ENCODE results near the gene CRYM. TPM values are rescaled to one million over a fixed set of nuclear protein-coding genes. Genes with fewer than 3 reads are reported as not detected.
"Not testable (repeated sequence)": the region's sequence is repeated elsewhere in the genome, so short reads cannot be mapped to it uniquely, and the experiment has no call there.

The CRYM gene
- total RNA-seq, 2 experiments from 2014 or later: not detected

- no peak for TF ChIP-seq CTCF (IDR thresholded peaks at IDR 0.05)
- ChIA-PET CTCF (interaction anchor here (0.6 kb wide), 1 partner anchor 1162 kb away, joined by 3 read pairs; no protein-coding TSS in a partner anchor), POLR2A (no interaction called here)
- H3K4me3 Mint-ChIP-seq: no peak overlapping the region
- H3K9me3 Mint-ChIP-seq: no peaks in the 10 kb centered on the region
- no peak for ATAC-seq
- no peak overlapping the region for H3K27ac Mint-ChIP-seq
- H3K27me3 Mint-ChIP-seq: peaks cover 9% of the 10 kb centered on the region
- no peaks in the 10 kb centered on the region for H3K4me1 Mint-ChIP-seq (ENCODE audit: low read depth)
- no peak for DNase-seq
- no peaks in the 10 kb centered on the region for H3K36me3 Mint-ChIP-seq (ENCODE audit: low read depth)
- intact Hi-C loops (cut with micrococcal nuclease): no loop called here
Observed at GRCh38 chr16:21321736-21322135, 43.6 kb upstream of the CRYM start.

- Mint-ChIP-seq H3K27me3 (peaks cover 12% of the 10 kb centered on the region), H3K27ac (no peak overlapping the region), H3K4me1 (ENCODE audit: low read depth) (no peaks in the 10 kb centered on the region), H3K36me3 (ENCODE audit: low read depth) (no peaks in the 10 kb centered on the region), H3K9me3 (no peaks in the 10 kb centered on the region), H3K4me3 (no peak overlapping the region)
- intact Hi-C loops (cut with micrococcal nuclease): no loop called here
- ChIA-PET CTCF (no interaction called here), POLR2A (no interaction called here)
- DNase-seq: no peak
- ATAC-seq: no peak
- no peak for TF ChIP-seq CTCF (IDR thresholded peaks at IDR 0.05)
Observed at GRCh38 chr16:21314339-21314738, 36.2 kb upstream of the CRYM start.

DNA sequence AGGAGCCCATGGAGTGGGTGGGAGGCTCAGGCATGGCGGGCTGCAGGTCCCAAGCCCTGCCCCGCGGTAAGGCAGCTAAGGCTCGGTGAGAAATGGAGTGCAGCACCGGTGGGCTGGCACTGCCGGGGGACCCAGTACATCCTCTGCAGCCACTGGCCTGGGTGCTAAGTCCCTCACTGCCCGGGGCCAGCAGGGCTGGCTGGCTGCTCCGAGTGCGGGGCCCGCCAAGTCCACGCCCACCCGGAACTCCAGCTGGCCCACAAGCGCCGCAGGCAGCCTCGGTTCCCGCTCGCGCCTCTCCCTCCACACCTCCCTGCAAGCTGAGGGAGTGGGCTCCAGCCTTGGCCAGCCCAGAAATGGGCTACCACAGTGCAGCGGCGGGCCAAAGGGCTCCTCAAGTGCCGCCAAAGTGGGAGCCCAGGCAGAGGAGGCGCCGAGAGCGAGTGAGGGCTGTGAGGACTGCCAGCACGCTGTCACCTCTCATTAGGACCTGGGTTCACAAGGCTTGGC is 34.8 kb upstream of the CRYM start:
- H3K4me3 Mint-ChIP-seq; H3K9me3 Mint-ChIP-seq; H3K27ac Mint-ChIP-seq; DNase-seq; ATAC-seq; H3K36me3 Mint-ChIP-seq (ENCODE audit: low read depth); POLR2A ChIA-PET; CTCF ChIA-PET; H3K4me1 Mint-ChIP-seq (ENCODE audit: low read depth); intact Hi-C loops (cut with micrococcal nuclease): not testable (repeated sequence)
- H3K27me3 Mint-ChIP-seq: peaks cover 14% of the 10 kb centered on the region

- H3K4me1 Mint-ChIP-seq (ENCODE audit: low read depth); H3K27ac Mint-ChIP-seq; POLR2A ChIA-PET; intact Hi-C loops (cut with micrococcal nuclease); ATAC-seq; DNase-seq; H3K4me3 Mint-ChIP-seq; H3K9me3 Mint-ChIP-seq; H3K36me3 Mint-ChIP-seq (ENCODE audit: low read depth); CTCF ChIA-PET: not testable (repeated sequence)
- H3K27me3 Mint-ChIP-seq: peaks cover 14% of the 10 kb centered on the region
Observed at GRCh38 chr16:21312046-21312445, 34.0 kb upstream of the CRYM start.

DNA sequence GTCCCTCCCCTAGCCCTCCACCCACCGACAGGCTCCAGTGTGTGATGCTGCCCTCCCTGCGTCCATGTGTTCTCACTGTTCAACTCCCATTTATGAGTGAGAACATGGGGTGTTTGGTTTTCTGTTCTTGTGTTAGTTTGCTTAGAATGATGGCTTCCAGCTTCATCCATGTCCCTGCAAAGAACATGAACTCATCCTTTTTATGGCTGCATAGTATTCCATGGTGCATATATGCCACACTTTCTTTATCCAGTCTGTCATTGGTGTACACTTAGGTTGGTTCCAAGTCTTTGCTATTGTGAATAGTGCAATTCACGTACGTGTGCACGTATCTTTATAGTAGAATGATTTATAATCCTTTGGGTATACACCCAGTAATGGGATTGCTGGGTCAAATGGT is 28.6 kb upstream of the CRYM start:
- DNase-seq; H3K36me3 Mint-ChIP-seq (ENCODE audit: low read depth); H3K9me3 Mint-ChIP-seq; ATAC-seq; H3K4me3 Mint-ChIP-seq; H3K27ac Mint-ChIP-seq; CTCF ChIA-PET; POLR2A ChIA-PET; H3K4me1 Mint-ChIP-seq (ENCODE audit: low read depth): not testable (repeated sequence)
- intact Hi-C loops (cut with micrococcal nuclease): loop anchor here (10.0 kb wide), 3 partner anchors 62 to 152 kb away; partner anchors contain the start of genes DNAH3 and LDAF1
- peaks cover 39% of the 10 kb centered on the region for H3K27me3 Mint-ChIP-seq

GRCh38 chr16:21302898-21303528 is 24.9 kb upstream of the CRYM start:
- no peak for DNase-seq
- CTCF ChIA-PET: interaction anchor here (0.8 kb wide), 1 partner anchor 24 kb away, joined by 3 read pairs; no protein-coding TSS in a partner anchor
- Mint-ChIP-seq H3K27me3 (peaks cover 42% of the 10 kb centered on the region), H3K4me1 (ENCODE audit: low read depth) (peaks cover 14% of the 10 kb centered on the region), H3K9me3 (no peaks in the 10 kb centered on the region), H3K36me3 (ENCODE audit: low read depth) (no peaks in the 10 kb centered on the region), H3K4me3 (no peak overlapping the region), H3K27ac (no peak overlapping the region)
- no peak for TF ChIP-seq CTCF (IDR thresholded peaks at IDR 0.05)
- intact Hi-C loops (cut with micrococcal nuclease): loop anchor here (10.0 kb wide), 3 partner anchors 58 to 148 kb away; partner anchors contain the start of genes DNAH3 and LDAF1
- POLR2A ChIA-PET: no interaction called here
- ATAC-seq: no peak
